OCI-M2 (cell line): Measurements from ENCODE around the gene SLC16A10.
"Not testable (repeated sequence)": the region's sequence is repeated elsewhere in the genome, so short reads cannot be mapped to it uniquely, and the experiment has no call there.

Source experiments
- DNase-seq: peaks from one replicate; lab custom pipeline; 2025; ENCODE audit not compliant: unreplicated experiment; lab: John Stamatoyannopoulos, UW

Gene SLC16A10

DNA sequence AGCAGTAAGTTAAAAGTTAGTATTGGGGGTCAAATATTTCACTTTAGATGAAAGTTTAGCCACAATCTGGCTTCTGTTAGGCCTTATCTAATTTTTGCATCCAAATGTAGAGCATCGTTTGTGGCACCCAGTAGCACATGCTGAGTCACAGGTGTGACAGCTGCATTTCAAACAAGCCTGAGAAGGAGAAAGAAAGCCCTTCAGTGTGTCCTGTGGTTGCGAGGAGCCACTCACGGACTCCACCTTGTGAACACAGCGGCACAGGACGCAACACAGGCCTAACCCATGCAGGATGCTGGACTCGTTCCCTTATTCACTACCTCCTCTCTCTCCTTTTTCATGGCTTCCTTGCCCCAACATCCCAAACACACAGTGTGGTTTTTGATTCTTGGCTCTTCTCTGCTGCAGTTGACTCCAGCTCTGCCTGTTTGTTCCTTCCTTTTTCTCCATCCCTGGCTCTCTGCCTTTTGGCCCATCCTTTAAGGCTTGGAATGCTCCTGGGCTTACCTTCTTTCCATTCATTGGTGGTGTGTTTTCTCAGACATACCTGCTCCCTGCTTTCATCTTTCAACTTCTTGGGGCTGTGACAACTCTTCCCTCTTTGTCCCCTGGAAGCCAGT lies 124.2 kb downstream of the SLC16A10 start:
- DNase-seq, result no peak

DNA sequence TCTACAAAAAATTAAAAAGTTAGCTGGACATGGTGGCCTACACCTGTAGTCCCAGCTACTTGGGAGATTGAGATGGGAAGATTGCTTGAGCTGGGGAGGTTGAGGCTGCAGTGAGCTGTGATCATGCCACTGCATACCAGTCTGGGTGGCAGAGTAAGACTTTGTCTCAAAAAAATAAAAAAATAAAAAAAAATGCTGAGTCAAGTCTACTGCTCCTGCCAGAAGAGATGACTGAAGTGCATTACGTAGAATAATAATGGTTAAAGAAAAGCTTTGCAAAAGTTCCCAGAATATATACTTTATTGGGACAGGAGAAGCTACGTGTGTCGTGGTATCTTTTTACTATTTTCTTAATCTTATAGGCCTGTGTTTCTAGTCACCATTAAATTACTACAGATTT lies 125.3 kb downstream of the SLC16A10 start:
- no peak for DNase-seq

DNA sequence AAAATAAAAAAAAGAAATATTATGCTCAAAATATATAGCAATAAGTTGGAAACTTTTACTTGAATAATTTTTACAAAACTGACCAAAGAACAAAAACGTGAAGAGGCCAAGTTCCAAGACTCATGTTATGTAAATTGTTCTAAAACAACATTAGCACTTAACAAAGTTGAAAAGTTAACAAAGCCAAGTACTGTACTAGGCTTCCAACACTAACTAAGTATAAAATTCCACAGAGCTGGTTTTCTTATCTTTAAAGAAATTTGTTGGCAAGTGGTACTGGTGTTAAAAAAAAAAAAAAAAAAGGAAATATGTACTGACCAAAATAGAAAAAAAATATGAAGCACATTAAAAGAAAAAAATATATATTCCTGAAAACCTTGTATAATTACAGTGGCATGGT lies 127.8 kb downstream of the SLC16A10 start:
- DNase-seq, result no peak

DNA sequence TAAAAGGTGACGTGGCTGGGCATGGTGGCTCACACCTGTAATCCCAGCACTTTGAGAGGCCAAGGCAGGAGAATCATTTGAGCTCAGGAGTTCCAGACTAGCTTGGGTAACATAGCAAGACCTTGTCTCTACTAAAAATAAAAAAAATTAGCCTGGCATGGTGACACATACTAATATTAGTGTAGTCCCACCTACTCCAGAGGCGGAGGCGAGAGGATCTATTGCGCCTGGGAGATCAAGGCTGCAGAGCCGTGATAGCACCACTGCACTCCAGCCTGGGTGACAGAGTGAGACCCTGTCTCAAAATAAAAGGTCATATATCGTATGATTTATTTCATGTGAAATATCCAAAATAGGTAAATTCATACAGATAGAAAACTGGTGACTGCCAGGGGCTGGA lies 132.5 kb downstream of the SLC16A10 start:
- DNase-seq, result no peak

DNA sequence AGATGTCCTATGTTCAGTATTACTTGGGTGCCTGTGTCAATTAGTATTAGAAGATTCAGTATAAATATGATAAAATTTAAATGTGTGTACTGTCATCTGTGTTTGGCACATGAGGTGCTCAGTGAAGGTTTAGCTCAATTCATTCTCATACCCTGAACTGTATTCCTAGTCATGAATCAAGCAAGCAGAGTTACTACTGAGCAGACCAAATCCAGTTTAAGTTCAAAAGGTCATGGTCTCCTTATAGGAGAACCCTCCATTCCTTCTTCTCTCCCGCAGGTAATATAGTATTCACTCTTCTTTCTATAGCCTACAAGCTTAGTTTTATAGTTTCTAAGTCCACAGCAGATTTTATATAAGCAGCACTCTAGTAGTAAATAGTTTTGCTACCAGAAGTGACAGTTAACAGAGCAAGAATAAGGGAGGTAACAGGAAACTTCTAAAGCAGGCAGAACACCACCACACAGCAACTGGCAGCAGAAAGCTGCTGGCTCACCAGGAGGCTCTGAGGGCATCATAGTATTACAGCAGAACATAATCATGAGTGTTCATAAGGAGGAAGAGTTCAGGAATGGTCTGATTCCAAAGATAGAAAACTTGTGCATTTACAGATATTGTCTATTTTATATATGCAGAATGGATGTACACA lies 133.2 kb downstream of the SLC16A10 start:
- no peak for DNase-seq

DNA sequence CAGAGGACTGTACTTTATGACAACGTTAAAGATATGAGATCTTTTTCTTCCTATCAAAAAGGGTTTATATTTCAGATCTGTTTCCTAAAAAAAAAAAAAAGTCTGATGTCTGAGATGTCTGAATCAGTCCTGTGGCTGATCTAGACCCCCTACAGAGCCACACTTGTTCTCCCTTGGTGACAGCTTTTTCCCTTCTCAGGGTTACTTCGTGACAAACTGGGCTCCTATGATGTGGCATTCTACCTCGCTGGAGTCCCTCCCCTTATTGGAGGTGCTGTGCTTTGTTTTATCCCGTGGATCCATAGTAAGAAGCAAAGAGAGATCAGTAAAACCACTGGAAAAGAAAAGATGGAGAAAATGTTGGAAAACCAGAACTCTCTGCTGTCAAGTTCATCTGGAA lies 134.5 kb downstream of the SLC16A10 start:
- DNase-seq, result no peak

DNA sequence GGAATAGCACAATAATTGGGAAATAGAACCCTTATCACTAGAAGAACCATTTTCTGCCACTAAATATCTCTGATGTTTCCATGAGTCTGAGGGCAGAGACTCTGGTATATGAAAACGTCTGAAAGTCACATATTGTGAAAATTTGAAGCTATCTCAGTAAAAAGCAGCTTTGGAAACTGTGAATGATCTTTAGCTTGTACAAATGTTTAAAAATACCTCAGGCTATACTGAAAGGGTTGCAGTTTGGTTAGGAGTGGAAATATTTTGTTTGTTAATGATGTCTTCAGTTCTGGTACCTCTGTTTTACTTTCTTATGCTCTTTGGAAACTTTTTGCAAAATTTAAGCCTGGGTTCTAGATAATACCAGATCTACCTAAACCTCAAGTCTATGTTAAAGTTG lies 135.0 kb downstream of the SLC16A10 start:
- DNase-seq, result no peak

DNA sequence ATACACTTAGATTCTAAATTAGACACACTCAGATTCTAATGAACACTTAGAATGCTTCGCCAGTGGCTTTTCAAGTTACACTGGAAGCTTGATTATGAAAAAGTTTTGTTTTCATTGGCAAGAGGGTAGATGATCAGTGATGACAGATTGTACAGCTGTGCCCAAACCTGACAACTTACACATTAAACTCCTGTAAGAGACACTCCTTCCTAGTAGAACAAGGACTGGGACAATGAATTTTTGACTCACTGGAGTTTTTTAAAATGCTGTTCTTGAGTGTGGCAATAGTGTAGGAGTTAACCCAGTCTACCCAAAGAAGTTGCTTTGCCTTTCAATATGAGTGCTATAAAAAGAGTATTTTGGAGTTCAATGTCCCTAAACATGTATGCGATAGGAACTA lies 140.8 kb downstream of the SLC16A10 start:
- no peak for DNase-seq

DNA sequence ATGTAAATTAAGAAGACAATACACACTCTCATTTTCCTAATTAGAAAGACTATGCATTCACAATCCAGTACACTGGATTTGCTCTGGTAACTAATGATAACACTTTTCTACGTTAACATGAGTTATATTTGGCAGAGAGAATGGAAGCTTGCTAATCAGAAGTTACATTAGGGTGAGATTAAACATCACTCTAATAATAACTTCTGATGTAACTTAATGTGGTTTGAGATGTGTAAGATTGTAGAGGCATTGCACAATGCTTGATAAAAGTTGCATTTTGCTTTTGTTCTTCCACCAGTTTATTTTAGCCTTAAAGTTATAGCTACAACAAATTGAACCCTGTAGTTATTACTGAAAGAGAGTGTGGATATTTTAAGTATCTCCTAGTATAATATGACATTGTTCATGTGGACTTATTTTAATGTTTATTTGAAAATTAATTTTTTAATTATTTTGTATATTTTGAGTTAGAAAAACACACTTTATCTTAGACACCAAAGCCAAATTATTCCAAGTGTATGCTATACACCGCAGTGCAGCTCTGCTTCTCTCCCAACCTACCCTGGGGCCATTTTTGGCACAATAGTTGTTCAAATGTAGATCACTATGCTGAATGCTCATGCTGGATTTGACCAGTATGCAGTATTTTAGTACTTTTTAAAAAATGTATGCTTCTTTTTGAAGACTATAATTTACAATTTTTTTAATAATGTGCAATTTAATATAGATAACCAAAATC lies 143.2 kb downstream of the SLC16A10 start:
- no peak for DNase-seq

DNA sequence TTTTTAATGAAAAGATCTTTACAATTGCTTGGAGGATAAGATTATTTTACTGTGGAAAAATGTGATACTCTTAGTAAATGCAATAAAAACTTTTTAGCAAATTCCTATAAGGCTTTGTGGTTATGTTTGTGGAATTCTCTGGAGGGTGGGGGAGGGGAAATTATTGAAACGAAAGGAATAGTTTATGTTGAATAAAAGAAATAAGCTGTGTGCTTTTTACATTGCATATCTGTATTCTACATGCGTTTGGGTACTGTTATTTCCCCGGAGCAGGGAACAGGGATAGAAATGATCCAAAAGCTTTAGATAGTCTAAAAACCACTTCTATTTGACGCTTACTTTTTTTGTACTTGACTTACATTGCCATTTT lies 143.8 kb downstream of the SLC16A10 start:
- DNase-seq, result no peak

DNA sequence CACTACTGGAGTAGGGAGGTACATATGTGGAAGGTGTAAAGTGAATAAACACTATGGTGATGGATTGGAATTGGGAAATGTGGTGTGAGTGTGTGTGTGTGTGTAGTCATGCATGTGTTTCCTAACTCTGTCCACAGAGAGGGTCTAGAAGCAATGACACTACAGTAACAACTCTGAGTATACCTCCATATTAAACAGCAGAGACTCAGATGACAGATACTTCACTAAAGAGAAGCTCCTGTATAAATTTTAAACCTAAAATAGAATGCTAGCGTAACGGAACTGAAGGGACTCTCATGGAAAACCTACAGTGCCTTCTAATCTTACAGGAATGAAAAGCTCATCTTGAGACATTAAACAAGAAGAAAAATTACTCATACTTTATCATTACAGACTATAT lies 150.5 kb downstream of the SLC16A10 start:
- DNase-seq, result no peak

DNA sequence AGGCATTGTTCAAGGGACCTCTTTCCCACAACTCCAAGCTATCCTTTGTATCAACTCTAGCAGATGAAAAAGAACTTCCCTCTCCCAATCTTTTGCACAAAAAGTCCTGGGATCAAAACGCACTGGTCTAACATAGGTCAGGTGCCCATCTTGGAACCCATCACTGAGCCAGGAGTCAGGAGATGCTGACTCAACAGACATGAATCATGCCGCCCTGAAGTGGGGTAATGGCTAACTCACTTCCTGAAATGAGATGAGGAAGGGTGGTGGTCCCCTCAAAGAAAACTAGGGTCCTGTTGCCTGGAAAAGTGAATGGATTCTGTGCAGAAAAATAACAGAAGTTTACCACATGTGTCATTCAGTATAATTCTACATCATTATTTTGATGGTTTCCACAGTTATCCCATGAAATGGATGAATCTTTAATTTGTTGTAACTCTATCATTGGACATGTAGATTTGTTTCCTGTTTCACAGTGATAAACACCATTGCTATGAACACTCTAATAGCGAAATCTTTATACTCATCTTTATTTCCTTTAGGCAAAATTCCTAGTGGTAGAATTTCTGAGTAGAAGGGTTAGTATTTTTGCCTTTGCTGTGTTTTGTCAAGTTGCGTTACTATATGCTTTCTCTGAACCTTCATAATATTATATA lies 151.3 kb downstream of the SLC16A10 start:
- no peak for DNase-seq

DNA sequence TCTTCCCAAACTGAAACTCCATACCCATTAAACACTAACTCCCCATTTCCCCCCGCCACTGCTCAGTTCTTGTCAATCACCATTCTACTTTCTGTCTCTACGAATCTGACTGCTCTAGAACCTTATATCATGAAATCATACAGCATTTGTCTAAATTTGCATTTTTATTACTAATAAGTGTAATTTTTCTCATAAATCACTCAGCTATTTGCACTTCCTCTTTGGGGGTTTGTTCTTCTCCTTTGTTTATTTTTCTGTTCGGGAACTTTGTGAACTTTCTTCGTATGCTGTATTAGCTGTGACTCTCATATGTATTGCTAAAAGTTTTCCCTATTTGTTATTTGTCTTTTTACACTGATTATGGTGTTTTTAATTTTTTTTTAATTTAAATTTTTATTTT lies 152.2 kb downstream of the SLC16A10 start:
- no peak for DNase-seq

DNA sequence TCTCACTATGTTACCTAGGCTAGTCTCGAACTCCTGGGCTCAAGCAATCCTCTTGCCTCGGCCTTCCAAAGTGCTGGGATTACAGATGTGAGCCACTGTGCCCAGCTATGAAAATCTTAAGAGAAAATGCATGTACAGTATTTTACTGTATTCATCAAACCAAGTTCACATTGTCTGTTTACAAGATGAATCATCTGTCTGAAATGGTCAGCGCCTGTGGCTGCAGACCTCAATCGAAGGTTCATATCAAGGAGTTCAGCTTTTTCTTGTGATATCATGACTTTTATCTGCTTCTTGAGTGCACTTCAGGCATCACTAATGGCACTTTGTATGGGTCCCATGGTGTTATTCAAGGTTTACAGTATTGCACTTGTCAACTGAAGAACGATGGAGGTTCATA lies 155.1 kb downstream of the SLC16A10 start:
- DNase-seq, result no peak

DNA sequence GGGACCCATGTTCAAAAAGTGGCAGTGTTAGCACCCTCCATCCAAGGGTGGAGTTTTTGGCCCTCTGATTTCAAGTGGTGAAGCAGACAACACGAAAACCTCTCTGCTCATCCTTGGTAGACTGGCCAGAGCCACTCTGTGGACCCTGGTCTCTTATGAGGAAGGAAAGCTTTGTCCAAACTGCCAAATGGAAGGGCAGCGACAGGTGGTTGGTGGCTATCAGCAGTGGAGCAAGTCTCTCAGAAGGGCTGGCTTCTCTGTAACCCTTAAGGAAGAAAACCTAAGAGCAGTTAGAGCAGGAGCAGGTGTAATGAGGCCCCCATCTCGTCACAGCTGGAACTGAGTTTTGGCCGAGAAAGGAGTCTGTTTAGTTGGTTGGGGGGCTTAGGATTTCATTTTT lies 155.8 kb downstream of the SLC16A10 start:
- DNase-seq, result no peak

DNA sequence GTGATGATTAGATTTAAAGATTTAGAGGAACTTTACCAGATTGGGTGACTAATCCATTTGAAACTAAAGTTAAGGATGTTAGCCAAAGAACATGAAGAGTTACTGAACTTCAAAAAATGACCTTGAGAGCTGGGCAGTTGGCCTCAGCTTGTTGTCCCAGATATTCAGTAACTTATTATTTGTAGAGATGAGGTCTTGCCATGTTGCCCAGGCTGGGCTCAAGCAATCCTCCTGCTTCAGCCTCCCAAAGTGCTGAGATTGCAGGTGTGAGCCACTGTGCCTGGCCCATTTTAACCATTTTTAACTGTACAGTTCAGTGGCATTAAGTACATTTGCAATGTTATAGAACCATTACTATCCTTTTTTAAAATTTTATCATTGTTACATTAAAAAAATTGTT lies 161.5 kb downstream of the SLC16A10 start:
- DNase-seq, result no peak

DNA sequence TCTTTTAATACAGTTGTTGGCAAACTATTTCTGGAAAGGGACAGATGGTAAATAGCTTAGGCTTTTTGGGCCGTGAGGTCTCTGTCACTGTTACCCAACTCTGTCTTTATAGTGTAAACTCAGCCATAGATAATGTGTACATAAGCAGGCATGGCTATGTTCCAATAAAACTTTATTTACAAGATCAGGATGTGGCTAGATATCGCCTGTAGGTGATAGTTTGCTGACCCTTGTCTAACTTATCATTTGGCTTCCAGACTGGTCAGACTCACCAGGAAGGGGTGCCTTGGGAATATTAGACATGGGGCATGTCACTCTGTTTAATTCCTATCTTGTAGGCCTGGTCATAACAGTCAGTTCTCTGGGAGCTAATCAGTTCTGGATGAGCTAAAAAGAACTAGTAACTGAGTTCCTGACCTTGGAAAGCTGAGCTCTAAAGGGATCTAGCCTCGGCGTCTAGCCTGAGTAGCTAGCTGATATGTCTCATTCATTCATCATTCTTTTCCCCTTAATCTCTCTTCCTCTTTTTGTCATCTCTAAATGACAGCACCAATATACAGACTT lies 163.6 kb downstream of the SLC16A10 start:
- peak; percentile 88 for DNase-seq

DNA sequence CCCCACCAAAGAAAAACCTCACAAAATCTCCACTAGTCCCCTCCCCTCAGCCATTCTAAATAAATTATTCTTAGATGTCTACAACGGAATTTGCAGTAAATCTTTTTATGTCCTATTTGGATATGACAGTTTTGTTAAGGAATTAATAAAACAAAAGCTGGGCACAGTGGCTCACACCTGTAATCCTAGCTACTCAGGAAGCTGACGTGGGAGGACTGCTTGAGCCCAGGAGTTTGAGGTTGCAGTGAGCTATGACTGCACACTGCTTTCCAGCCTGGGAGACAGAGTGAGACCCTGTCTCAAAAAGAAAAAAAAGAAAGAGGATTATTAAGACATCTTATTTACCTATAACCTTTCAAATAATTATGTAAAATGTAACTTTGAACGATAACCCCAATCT lies 165.4 kb downstream of the SLC16A10 start:
- DNase-seq, result no peak

DNA sequence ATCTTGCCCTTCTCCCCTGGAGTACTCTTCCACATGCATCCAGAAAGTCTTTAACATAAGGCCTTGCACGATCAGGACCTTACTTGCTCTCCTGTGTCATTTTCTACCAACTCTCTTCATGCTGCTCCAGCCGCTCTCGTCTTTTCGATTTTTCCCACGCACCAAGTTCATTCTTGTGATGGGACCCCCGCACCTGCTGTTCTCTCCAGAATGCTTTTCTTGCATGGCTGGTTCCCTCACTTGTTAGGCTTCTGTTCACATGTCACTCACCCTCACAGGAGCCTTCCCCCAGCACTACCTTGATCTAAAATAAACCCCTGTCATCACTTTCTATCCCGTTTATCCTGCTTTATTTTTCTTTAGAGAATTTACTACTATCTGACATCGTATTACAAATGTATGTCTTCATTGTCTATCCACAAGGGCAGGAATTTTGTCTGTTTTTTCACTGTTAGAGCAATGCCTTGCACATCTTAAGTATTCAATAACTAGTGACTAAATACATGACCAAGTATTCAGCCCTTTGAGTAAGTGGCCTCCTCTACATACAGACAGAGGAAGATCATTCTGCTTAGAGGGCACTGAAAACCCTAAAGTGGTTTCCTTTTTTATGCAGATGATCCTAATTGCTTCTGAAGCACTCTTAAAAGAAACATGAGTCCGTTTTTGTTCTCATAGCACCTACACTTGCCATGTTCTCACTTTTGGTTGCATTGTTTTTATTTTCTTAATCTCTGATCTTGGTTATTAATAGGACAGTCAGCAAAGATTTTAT lies 166.9 kb downstream of the SLC16A10 start:
- DNase-seq, result no peak

DNA sequence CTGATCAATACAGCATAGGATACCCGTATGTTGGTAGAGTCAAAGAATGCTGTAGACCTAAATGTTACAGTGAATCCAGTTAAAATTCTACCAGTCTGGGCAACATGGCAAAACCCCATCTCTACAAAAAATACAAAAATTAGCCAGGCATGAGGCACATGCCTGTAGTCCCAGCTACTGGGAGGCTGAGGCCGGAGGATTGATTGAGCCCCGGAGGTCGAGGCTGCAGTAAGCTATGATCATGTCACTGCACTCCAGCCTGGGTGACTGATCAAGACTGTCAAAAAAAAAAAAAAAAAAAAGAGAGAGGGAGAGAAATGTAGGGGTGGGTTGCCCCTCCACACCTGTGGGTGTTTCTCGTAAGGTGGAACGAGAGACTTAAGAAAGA lies 167.5 kb downstream of the SLC16A10 start:
- no peak for DNase-seq

DNA sequence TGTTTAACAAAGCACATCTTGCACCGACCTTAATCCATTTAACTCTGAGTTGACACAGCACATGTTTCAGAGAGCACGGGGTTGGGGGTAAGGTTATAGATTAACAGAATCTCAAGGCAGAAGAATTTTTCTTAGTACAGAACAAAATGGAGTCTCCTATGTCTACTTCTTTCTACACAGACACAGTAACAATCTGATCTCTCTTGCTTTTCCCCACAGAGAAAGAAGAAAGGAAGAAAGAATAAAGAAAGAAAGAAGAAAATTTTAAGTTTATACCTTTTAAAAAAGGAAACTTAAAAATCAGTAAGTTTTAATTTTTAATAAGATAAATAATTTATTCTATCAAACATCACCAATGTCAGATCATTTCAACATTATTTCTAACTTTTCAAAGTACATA lies 168.5 kb downstream of the SLC16A10 start:
- DNase-seq, result not testable (repeated sequence)
